Measurements from ENCODE around the gene HNRNPF.

The HNRNPF gene

GRCh38 chr10:43385412-43386004 lies 23.5 kb downstream of the HNRNPF start:
- no peak for TF ChIP-seq CSRNP3 (CRISPR knock-in tag; IDR thresholded peaks at IDR 0.05)
- no peak for TF ChIP-seq BACH2 (CRISPR knock-in tag; IDR thresholded peaks at IDR 0.05; ENCODE audit: borderline replicate concordance)
- no peak for TF ChIP-seq RARB (CRISPR knock-in tag; IDR thresholded peaks at IDR 0.05)
- TF ChIP-seq PPARA (CRISPR knock-in tag; IDR thresholded peaks at IDR 0.05; ENCODE audit: borderline replicate concordance) = no peak
- TF ChIP-seq CSDC2 (CRISPR knock-in tag; IDR thresholded peaks at IDR 0.05) = no peak
- TF ChIP-seq ZNF8 (CRISPR knock-in tag; IDR thresholded peaks at IDR 0.05) = no peak
- TF ChIP-seq ZNF565 (CRISPR knock-in tag; conservative IDR thresholded peaks at IDR 0.05; ENCODE audit: low read depth) = no peak
- no peak for TF ChIP-seq CREB5 (CRISPR knock-in tag; IDR thresholded peaks at IDR 0.05; ENCODE audit: low read depth)
- TF ChIP-seq PATZ1 (CRISPR knock-in tag; IDR thresholded peaks at IDR 0.05; ENCODE audit: borderline replicate concordance) = no peak
- no peak for TF ChIP-seq POU6F1 (CRISPR knock-in tag; IDR thresholded peaks at IDR 0.05; ENCODE audit: borderline replicate concordance, low read depth)
- TF ChIP-seq ZFP3 (CRISPR knock-in tag; IDR thresholded peaks at IDR 0.05) = no peak
- TF ChIP-seq TSHZ2 (CRISPR knock-in tag; IDR thresholded peaks at IDR 0.05) = no peak
- no peak for ATAC-seq

- peak; percentile 13 for ATAC-seq
- no peak for TF ChIP-seq PPARA (CRISPR knock-in tag; IDR thresholded peaks at IDR 0.05; ENCODE audit: borderline replicate concordance)
- no peak for TF ChIP-seq PATZ1 (CRISPR knock-in tag; IDR thresholded peaks at IDR 0.05; ENCODE audit: borderline replicate concordance)
- no peak for TF ChIP-seq CSDC2 (CRISPR knock-in tag; IDR thresholded peaks at IDR 0.05)
- TF ChIP-seq CSRNP3 (CRISPR knock-in tag; IDR thresholded peaks at IDR 0.05) = no peak
- no peak for TF ChIP-seq ARNTL (CRISPR knock-in tag; IDR thresholded peaks at IDR 0.05; ENCODE audit: borderline replicate concordance, low read depth)
- no peak for TF ChIP-seq TSHZ2 (CRISPR knock-in tag; IDR thresholded peaks at IDR 0.05)
- TF ChIP-seq ZNF8 (CRISPR knock-in tag; IDR thresholded peaks at IDR 0.05) = no peak
Observed at GRCh38 chr10:43384252-43385221, 24.4 kb downstream of the HNRNPF start.
